GM12892 (cell line): ENCODE measurements around the gene STK33.

Experiments used
- POLR2A ChIP-seq: IDR thresholded peaks from 2 replicates; pipeline ENCODE4 v1.6.1; 2011; ENCODE audit warnings: low read depth, low read length, control low read depth
- TAF1 ChIP-seq: IDR thresholded peaks from 2 replicates; pipeline ENCODE4 v1.6.1; 2011; ENCODE audit warnings: low read depth, mild to moderate bottlenecking, control low read depth, low read length, borderline replicate concordance

- TF ChIP-seq POLR2A (no peak), TAF1 (no peak)
These were observed 222.5 kb downstream of the STK33 start for GRCh38 chr11:8371516-8371884.
